ENCODE results near the gene SLC12A6. TPM values are rescaled to one million over a fixed set of nuclear protein-coding genes. Genes with fewer than 3 reads are reported as not detected.
"Not testable (repeated sequence)": the region's sequence is repeated elsewhere in the genome, so short reads cannot be mapped to it uniquely, and the experiment has no call there.

The SLC12A6 gene
- polyA plus RNA-seq, 3 donors, result 18.3 to 30.6 (median 27.6) TPM

DNA sequence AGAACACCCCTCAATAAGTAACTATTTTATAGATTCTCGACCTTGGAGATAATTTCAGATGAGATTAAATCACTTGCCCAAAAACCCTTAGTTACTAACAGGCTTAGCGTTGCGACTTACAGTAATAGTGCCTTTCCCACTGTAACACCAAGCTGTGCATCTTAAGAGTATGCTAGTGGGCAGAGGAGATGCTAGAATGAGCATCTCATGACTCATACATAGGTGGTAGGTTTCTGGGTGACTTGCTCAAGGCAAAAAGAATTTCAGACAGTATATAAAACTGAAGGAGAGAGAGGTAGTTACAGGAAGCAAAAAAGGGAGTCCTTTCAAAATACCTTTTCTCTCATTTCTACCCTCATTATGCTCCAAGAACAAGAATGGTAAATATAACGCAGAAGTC is 131.6 kb downstream of the SLC12A6 start:
- DNase-seq, result no peak

- no peak for DNase-seq
Observed at GRCh38 chr15:34203936-34204335, 133.6 kb downstream of the SLC12A6 start.

- DNase-seq, result no peak
Observed at GRCh38 chr15:34203305-34203704, 134.3 kb downstream of the SLC12A6 start.

- not testable (repeated sequence) for DNase-seq
Observed at GRCh38 chr15:34193272-34193671, 144.3 kb downstream of the SLC12A6 start.

DNA sequence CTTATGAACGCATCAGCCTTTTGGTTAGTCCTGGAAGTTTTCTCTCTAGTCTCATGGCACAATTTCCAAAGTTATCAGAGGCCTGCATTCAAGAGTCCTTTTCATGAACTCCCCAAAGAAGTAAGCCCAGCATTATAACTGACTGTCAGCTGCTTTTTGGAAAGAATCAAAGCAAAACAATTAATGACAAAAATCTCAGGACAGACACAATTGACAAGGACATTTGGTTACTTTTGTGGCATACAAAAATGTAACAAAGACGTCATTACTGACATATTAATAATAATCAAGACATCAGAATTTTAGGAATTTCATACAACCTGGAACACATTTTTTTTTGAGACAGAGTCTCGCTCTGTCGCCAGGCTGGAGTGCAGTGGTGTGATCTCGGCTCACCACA is 148.9 kb downstream of the SLC12A6 start:
- no peak for DNase-seq

GRCh38 chr15:34185666-34186065 is 151.9 kb downstream of the SLC12A6 start:
- no peak for DNase-seq

GRCh38 chr15:34182942-34183341 is 154.6 kb downstream of the SLC12A6 start:
- DNase-seq, result no peak

Other genes starting within 250 kb of the SLC12A6 start
- gene EMC7, start 235.9 kb downstream of the SLC12A6 start, polyA plus RNA-seq (ENCODE audit: insufficient read length in 3 of 3), result 10 to 100 TPM; 79.4 to 84.8 (median 84.8) TPM
- 1 to 10 TPM; 1.7 to 2.6 (median 2.2) TPM for gene PGBD4, start 235.7 kb downstream of the SLC12A6 start, polyA plus RNA-seq (ENCODE audit: insufficient read length in 3 of 3)
- 10 to 100 TPM; 43.5 to 80.8 (median 76.6) TPM for gene KATNBL1, start 127.7 kb downstream of the SLC12A6 start, polyA plus RNA-seq (ENCODE audit: insufficient read length in 3 of 3)
- gene EMC4, start 112.8 kb downstream of the SLC12A6 start, polyA plus RNA-seq (ENCODE audit: insufficient read length in 3 of 3), result 100 to 1,000 TPM; 115 to 125 (median 124) TPM
- 100 to 1,000 TPM; 127 to 166 (median 138) TPM for gene NOP10, start 5.4 kb upstream of the SLC12A6 start, polyA plus RNA-seq (ENCODE audit: insufficient read length in 3 of 3)
- under 1 TPM in 2 of 3 donors, not detected in 1; 0.03 to 0.08 TPM for gene NUTM1, start 5.5 kb upstream of the SLC12A6 start, polyA plus RNA-seq (ENCODE audit: insufficient read length in 3 of 3)
- gene LPCAT4, start 29.4 kb upstream of the SLC12A6 start, polyA plus RNA-seq (ENCODE audit: insufficient read length in 3 of 3), result 10 to 100 TPM; 40.3 to 51.9 (median 46.2) TPM
- gene GOLGA8A, start 100.0 kb upstream of the SLC12A6 start, polyA plus RNA-seq (ENCODE audit: insufficient read length in 3 of 3), result 100 to 1,000 TPM in 2 of 3 donors, 10 to 100 TPM in 1; 65.0 to 143 (median 126) TPM
- 100 to 1,000 TPM in 2 of 3 donors, 10 to 100 TPM in 1; 66.7 to 197 (median 177) TPM for gene GOLGA8B, start 245.9 kb upstream of the SLC12A6 start, polyA plus RNA-seq (ENCODE audit: insufficient read length in 3 of 3)

Data from renal pelvis (tissue), 4 donors.